Activated naive CD4-positive, alpha-beta T cell (primary cell): ENCODE measurements around the gene CELF4.
"Not testable (repeated sequence)": the region's sequence is repeated elsewhere in the genome, so short reads cannot be mapped to it uniquely, and the experiment has no call there.

Source experiments
- DNase-seq, 4 experiments: peaks; one replicate each; lab custom pipeline; 2025; lab: John Stamatoyannopoulos, UW

The CELF4 gene

GRCh38 chr18:37465958-37466357 is 99.6 kb downstream of the CELF4 start:
- no peak for DNase-seq

GRCh38 chr18:37464257-37464656 is 101.3 kb downstream of the CELF4 start:
- DNase-seq, result no peak

- not testable (repeated sequence) for DNase-seq
These were observed 104.3 kb downstream of the CELF4 start for GRCh38 chr18:37461329-37461728.

GRCh38 chr18:37460604-37461003 is 105.0 kb downstream of the CELF4 start:
- no peak for DNase-seq

- DNase-seq, result no peak
These were observed 106.9 kb downstream of the CELF4 start for GRCh38 chr18:37458697-37459096.

- no peak for DNase-seq
These were observed 107.8 kb downstream of the CELF4 start for GRCh38 chr18:37457753-37458152.

GRCh38 chr18:37457341-37457740 is 108.3 kb downstream of the CELF4 start:
- DNase-seq, result no peak

- DNase-seq, result no peak
These were observed 108.7 kb downstream of the CELF4 start for GRCh38 chr18:37456873-37457272.

GRCh38 chr18:37456395-37456794 is 109.2 kb downstream of the CELF4 start:
- DNase-seq, result no peak

- DNase-seq, result no peak
These were observed 111.8 kb downstream of the CELF4 start for GRCh38 chr18:37453752-37454151.

- DNase-seq, result no peak
These were observed 112.8 kb downstream of the CELF4 start for GRCh38 chr18:37452682-37453385.

GRCh38 chr18:37452015-37452414 is 113.6 kb downstream of the CELF4 start:
- no peak for DNase-seq

GRCh38 chr18:37451239-37451825 is 114.3 kb downstream of the CELF4 start:
- no peak for DNase-seq

GRCh38 chr18:37450434-37451132 is 115.0 kb downstream of the CELF4 start:
- no peak for DNase-seq

- DNase-seq, result no peak
These were observed 116.0 kb downstream of the CELF4 start for GRCh38 chr18:37449618-37450017.

- DNase-seq, result no peak
These were observed 116.7 kb downstream of the CELF4 start for GRCh38 chr18:37448946-37449345.

- DNase-seq, result no peak
These were observed 117.4 kb downstream of the CELF4 start for GRCh38 chr18:37447962-37448888.

- DNase-seq, result no peak
These were observed 119.8 kb downstream of the CELF4 start for GRCh38 chr18:37445836-37446235.

GRCh38 chr18:37445368-37445767 is 120.2 kb downstream of the CELF4 start:
- no peak for DNase-seq

GRCh38 chr18:37443325-37444055 is 122.1 kb downstream of the CELF4 start:
- DNase-seq, result no peak

GRCh38 chr18:37442477-37442876 is 123.1 kb downstream of the CELF4 start:
- no peak for DNase-seq
